HepG2 (cell line): ENCODE measurements around the gene CBL. TPM values are rescaled to one million over a fixed set of nuclear protein-coding genes. Genes with fewer than 3 reads are reported as not detected.

Source experiments
- ARID3A ChIP-seq: IDR thresholded peaks from 2 replicates; pipeline ENCODE4 v1.6.1; 2012; ENCODE audit warnings: low read depth, low read length, improper control_type of control experiment
- BORCS8-MEF2B ChIP-seq: sonication (generic); formaldehyde crosslinking; IDR thresholded peaks from 2 replicates; pipeline ENCODE4 v1.8.0; 2022; ENCODE audit warnings: mild to moderate bottlenecking, missing genetic modification reagents
- CENPT ChIP-seq: sonication (generic); formaldehyde crosslinking; IDR thresholded peaks from 2 replicates; pipeline ENCODE4 v1.8.0; 2022; ENCODE audit warnings: low read depth, mild to moderate bottlenecking, moderate library complexity, missing genetic modification reagents
- CSRNP1 ChIP-seq: sonication (generic); formaldehyde crosslinking; IDR thresholded peaks from 2 replicates; pipeline ENCODE4 v1.8.1; 2023; ENCODE audit warnings: mild to moderate bottlenecking, missing genetic modification reagents
- HNF1A ChIP-seq, 2 experiments: sonication (generic) in 1 of 2; formaldehyde crosslinking in 1 of 2; IDR thresholded peaks; 2 replicates each; pipeline versions ENCODE4 v1.4.0 to v1.6.1; 2016 to 2020; ENCODE audit warnings: borderline replicate concordance in 1 of 2, low read depth in 1 of 2, mild to moderate bottlenecking in 1 of 2, missing genetic modification reagents in 1 of 2
- IKZF4 ChIP-seq: sonication (generic); formaldehyde crosslinking; IDR thresholded peaks from 2 replicates; pipeline ENCODE4 v1.5.1; 2020; ENCODE audit warnings: borderline replicate concordance, mild to moderate bottlenecking, low read depth, missing genetic modification reagents; ENCODE audit errors: not compliant biosample characterization
- JARID2 ChIP-seq: sonication (generic); formaldehyde crosslinking; IDR thresholded peaks from 2 replicates; pipeline ENCODE4 v1.8.1; 2023; ENCODE audit warnings: missing genetic modification reagents, inconsistent platforms; ENCODE audit not compliant: insufficient replicate concordance
- MTA3 ChIP-seq: sonication (generic); formaldehyde crosslinking; IDR thresholded peaks from 2 replicates; pipeline ENCODE4 v1.4.0; 2020; ENCODE audit warnings: missing genetic modification reagents
- NAIF1 ChIP-seq: sonication (generic); formaldehyde crosslinking; IDR thresholded peaks from 2 replicates; pipeline ENCODE4 v1.5.0; 2020; ENCODE audit warnings: mild to moderate bottlenecking, missing genetic modification reagents, borderline replicate concordance
- RBAK ChIP-seq: sonication (generic); formaldehyde crosslinking; IDR thresholded peaks from 2 replicates; pipeline ENCODE4 v1.5.1; 2020; ENCODE audit warnings: mild to moderate bottlenecking, missing genetic modification reagents
- SETDB1 ChIP-seq: sonication (generic); formaldehyde crosslinking; IDR thresholded peaks from 2 replicates; pipeline ENCODE4 v1.5.1; 2020; ENCODE audit warnings: missing genetic modification reagents, mild to moderate bottlenecking, borderline replicate concordance
- TCF7 ChIP-seq: sonication (generic); IDR thresholded peaks from 2 replicates; pipeline ENCODE4 v1.6.1; 2016; ENCODE audit warnings: antibody characterized with exemption, low read depth
- TOPORS ChIP-seq: sonication (generic); formaldehyde crosslinking; IDR thresholded peaks from 2 replicates; pipeline ENCODE4 v1.8.0; 2023; ENCODE audit warnings: mild to moderate bottlenecking, missing genetic modification reagents
- ZBTB1 ChIP-seq: sonication (generic); formaldehyde crosslinking; IDR thresholded peaks from 2 replicates; pipeline ENCODE4 v1.4.0; 2020; ENCODE audit warnings: missing genetic modification reagents, borderline replicate concordance
- ZNF281 ChIP-seq: sonication (generic); formaldehyde crosslinking; IDR thresholded peaks from 2 replicates; pipeline ENCODE4 v1.4.0; 2020; ENCODE audit warnings: missing genetic modification reagents, borderline replicate concordance
- ZNF549 ChIP-seq: sonication (generic); formaldehyde crosslinking; IDR thresholded peaks from 2 replicates; pipeline ENCODE4 v1.5.0; 2020; ENCODE audit warnings: missing genetic modification reagents
- polyA plus RNA-seq, 8 experiments: library from polyadenylated mRNA; depleted of rRNA in 3 of 8; stranded (reverse) in 7 of 8; unstranded in 1 of 8; fragments of >200 nt; fragmentation: Illumina TruSeq in 4 of 8; extraction: Trizol in 4 of 8; gene quantifications; 2 replicates each; pipeline versions ENCODE4 v1.2.1 to v1.2.3, GENCODE V29; 2011 to 2016; ENCODE audit warnings: low read depth in 4 of 8, missing spikeins in 1 of 8, mixed read lengths in 1 of 8; ENCODE audit not compliant: insufficient read depth in 1 of 8
- total RNA-seq, 5 experiments: library from RNA; depleted of rRNA; stranded (reverse); fragments of >200 nt; fragmentation: Illumina TruSeq; extraction: Trizol; gene quantifications; 2 replicates each; pipeline ENCODE4 v1.2.3, GENCODE V29; 2016; ENCODE audit warnings: low read depth in 1 of 5

The CBL gene
- total and polyA plus RNA-seq, 2 of the 13 experiments (the other 11 are each of a cell fraction or from before 2014, with no cell fraction given) = 6.6 to 7.4 TPM

GRCh38 chr11:119334174-119334930, 128.2 kb downstream of the CBL start, which contains the start of gene RNF26 (continued):
- TF ChIP-seq BORCS8-MEF2B = peak; percentile 75
- TF ChIP-seq NAIF1 (CRISPR knock-in tag) = no peak
- no peak for TF ChIP-seq CENPT (CRISPR knock-in tag)
- no peak for TF ChIP-seq RBAK (CRISPR knock-in tag)
- TF ChIP-seq JARID2 (CRISPR knock-in tag) = no peak
- no peak for TF ChIP-seq CSRNP1
- TF ChIP-seq ZNF549 (CRISPR knock-in tag) = no peak
- TF ChIP-seq SETDB1 (CRISPR knock-in tag) = no peak
- TF ChIP-seq TCF7 = no peak
- TF ChIP-seq ZBTB1 (CRISPR knock-in tag) = no peak
- no peak for TF ChIP-seq TOPORS (CRISPR knock-in tag)
- peak; percentile 15; the same call in 1 of the 2 replicates for TF ChIP-seq ARID3A
- TF ChIP-seq ZNF281 (CRISPR knock-in tag) = peak; percentile 67; the same call in 1 of the 2 replicates
- TF ChIP-seq MTA3 (CRISPR knock-in tag) = no peak
- no peak for TF ChIP-seq IKZF4
- no peak for TF ChIP-seq HNF1A (IDR thresholded peaks at IDR 0.05; ENCODE audit: low read depth)
- no peak for TF ChIP-seq HNF1A (CRISPR knock-in tag; IDR thresholded peaks at IDR 0.05; ENCODE audit: borderline replicate concordance)
